H1 (cell line): ENCODE data around the gene TTLL7. TPM values are rescaled to one million over a fixed set of nuclear protein-coding genes. Genes with fewer than 3 reads are reported as not detected.

ENCODE experiments used
- CTCF ChIA-PET: fragments of 300-600 bp; sonication (Branson Sonifier 250); formaldehyde crosslinking; loops from one replicate; lab custom pipeline; 2021; ENCODE audit not compliant: partially characterized antibody; lab: Charles Lee
- POLR2A ChIA-PET: fragments of 300-600 bp; sonication (Branson Sonifier 250); formaldehyde crosslinking; loops from one replicate; lab custom pipeline; 2021; ENCODE audit warnings: inconsistent platforms; ENCODE audit not compliant: partially characterized antibody; lab: Charles Lee
- DNase-seq, 2 experiments: peaks; one replicate each; pipeline versions ENCODE4 v3.0.0 to v3.0.0-alpha.2; 2010 to 2022; ENCODE audit warnings: low spot score in 2 of 2, low read depth in 1 of 2, mixed read lengths in 1 of 2
- FAIRE-seq: peaks from 2 replicates; lab custom pipeline; 2011; peaks lifted over from hg19 to GRCh38; lab: Jason Lieb, UNC
- H2AFZ ChIP-seq: 2 replicates; pipeline ENCODE4 v1.8.1; 2012; ENCODE audit warnings: low read length, inconsistent platforms
- H2AK5ac ChIP-seq: 2 replicates; pipeline ENCODE4 v1.6.1; 2013; ENCODE audit warnings: low read depth, low read length
- H2BK120ac ChIP-seq: replicated peaks from 2 replicates; pipeline ENCODE3; 2013; ENCODE audit warnings: low read depth, low read length, inconsistent platforms
- H2BK12ac ChIP-seq: 2 replicates; pipeline ENCODE4 v1.6.1; 2013; ENCODE audit warnings: low read depth, low read length
- H2BK15ac ChIP-seq: 2 replicates; pipeline ENCODE4 v1.6.1; 2013; ENCODE audit warnings: low read length
- H2BK20ac ChIP-seq: 2 replicates; pipeline ENCODE4 v1.6.1; 2013; ENCODE audit warnings: low read length
- H2BK5ac ChIP-seq: 2 replicates; pipeline ENCODE4 v1.6.1; 2013; ENCODE audit warnings: low read depth, low read length
- H3K14ac ChIP-seq: 2 replicates; pipeline ENCODE4 v1.6.1; 2013; ENCODE audit warnings: inconsistent platforms; ENCODE audit not compliant: insufficient read length
- H3K18ac ChIP-seq: 2 replicates; pipeline ENCODE4 v1.6.1; 2013; ENCODE audit warnings: low read length; ENCODE audit errors: extremely low read depth
- H3K23ac ChIP-seq: 2 replicates; pipeline ENCODE4 v1.6.1; 2013; ENCODE audit warnings: inconsistent platforms; ENCODE audit not compliant: insufficient read length
- H3K23me2 ChIP-seq: 2 replicates; pipeline ENCODE4 v1.6.1; 2013; ENCODE audit warnings: low read depth, low read length
- H3K27ac ChIP-seq: 2 replicates; pipeline ENCODE4 v1.6.1; 2011; ENCODE audit warnings: low read depth, low read length, inconsistent platforms
- H3K27me3 ChIP-seq, 4 experiments: replicated peaks in 1 of 4; 1 replicate in 1 of 4; 2 replicates in 3 of 4; pipeline versions ENCODE4 v1.6.1 to v1.8.1; 2011 to 2013; ENCODE audit warnings: low read length in 3 of 4, mild to moderate bottlenecking in 3 of 4, inconsistent platforms in 2 of 4, mixed read lengths in 2 of 4, moderate library complexity in 1 of 4; ENCODE audit not compliant: control insufficient read depth in 3 of 4, insufficient read depth in 3 of 4; ENCODE audit errors: extremely low read depth in 1 of 4
- H3K36me3 ChIP-seq, 4 experiments: 2 replicates each; pipeline versions ENCODE4 v1.6.1 to v1.8.1; 2011 to 2013; ENCODE audit warnings: mild to moderate bottlenecking in 4 of 4, low read length in 3 of 4, moderate library complexity in 2 of 4, control low read depth in 1 of 4, inconsistent platforms in 1 of 4; ENCODE audit not compliant: insufficient read depth in 4 of 4, control insufficient read depth in 2 of 4
- H3K4ac ChIP-seq: replicated peaks from 2 replicates; pipeline ENCODE3; 2013; ENCODE audit warnings: low read length, low read depth, mixed read lengths, inconsistent platforms; ENCODE audit not compliant: insufficient read length
- H3K4me1 ChIP-seq, 4 experiments: replicated peaks in 1 of 4; 1 replicate in 1 of 4; 2 replicates in 3 of 4; pipeline versions ENCODE4 v1.6.1 to v1.8.1; 2011 to 2013; ENCODE audit warnings: low read length in 3 of 4, inconsistent platforms in 2 of 4, mixed read lengths in 1 of 4; ENCODE audit not compliant: insufficient read depth in 4 of 4, control insufficient read depth in 3 of 4
- H3K4me2 ChIP-seq, 2 experiments: 2 replicates each; pipeline versions ENCODE4 v1.6.1 to v1.8.1; 2011 to 2013; ENCODE audit warnings: low read depth in 2 of 2, low read length in 2 of 2, control low read depth in 1 of 2, inconsistent platforms in 1 of 2, mild to moderate bottlenecking in 1 of 2; ENCODE audit not compliant: insufficient read depth in 1 of 2
- H3K4me3 ChIP-seq, 4 experiments: fragments of 200-600, 300-600 bp in 1 of 4; sonication (generic), shearing (Covaris generic), sonication (Bioruptor Twin) in 1 of 4; 2 replicates each; pipeline versions ENCODE4 v1.5.1 to v1.8.1; 2011 to 2016; ENCODE audit warnings: low read length in 4 of 4, low read depth in 3 of 4, control low read depth in 2 of 4, inconsistent platforms in 2 of 4, mild to moderate bottlenecking in 2 of 4, mixed read lengths in 1 of 4, moderate library complexity in 1 of 4; ENCODE audit not compliant: insufficient read depth in 2 of 4; ENCODE audit errors: extremely low read depth in 1 of 4
- H3K56ac ChIP-seq: replicated peaks from 2 replicates; pipeline ENCODE3; 2013; ENCODE audit warnings: low read depth, mild to moderate bottlenecking, mixed read lengths, low read length, inconsistent platforms; ENCODE audit not compliant: insufficient read length
- H3K79me1 ChIP-seq: 2 replicates; pipeline ENCODE4 v1.6.1; 2013; ENCODE audit warnings: low read depth, low read length, control low read depth
- H3K79me2 ChIP-seq, 2 experiments: 2 replicates each; pipeline versions ENCODE4 v1.6.1 to v1.8.1; 2012 to 2013; ENCODE audit warnings: low read length in 2 of 2, mild to moderate bottlenecking in 2 of 2, inconsistent platforms in 1 of 2; ENCODE audit not compliant: insufficient read depth in 2 of 2, control insufficient read depth in 1 of 2
- H3K9ac ChIP-seq, 4 experiments: replicated peaks in 1 of 4; 1 replicate in 1 of 4; 2 replicates in 3 of 4; pipeline versions ENCODE4 v1.6.1 to v1.8.1; 2011 to 2013; ENCODE audit warnings: low read depth in 3 of 4, low read length in 3 of 4, control low read depth in 2 of 4, mild to moderate bottlenecking in 2 of 4, moderate library complexity in 2 of 4, inconsistent platforms in 1 of 4; ENCODE audit errors: extremely low read depth in 1 of 4
- H3K9me3 ChIP-seq, 2 experiments: 2 replicates each; pipeline versions ENCODE4 v1.6.1 to v1.8.1; 2012 to 2013; ENCODE audit warnings: mild to moderate bottlenecking in 2 of 2, moderate library complexity in 2 of 2, control low read depth in 1 of 2, inconsistent platforms in 1 of 2, low read depth in 1 of 2, low read length in 1 of 2, mixed read lengths in 1 of 2; ENCODE audit not compliant: insufficient read depth in 2 of 2
- H4K20me1 ChIP-seq, 2 experiments: replicated peaks in 1 of 2; 2 replicates each; pipeline versions ENCODE3 to v1.8.1; 2011 to 2013; ENCODE audit warnings: inconsistent platforms in 2 of 2, low read length in 2 of 2, mild to moderate bottlenecking in 1 of 2; ENCODE audit not compliant: insufficient read depth in 2 of 2, control insufficient read depth in 1 of 2
- H4K5ac ChIP-seq: 2 replicates; pipeline ENCODE4 v1.6.1; 2013; ENCODE audit warnings: low read length, low read depth, mixed read lengths, inconsistent platforms; ENCODE audit not compliant: insufficient read length
- H4K8ac ChIP-seq: 2 replicates; pipeline ENCODE4 v1.8.0; 2013; ENCODE audit warnings: mild to moderate bottlenecking, moderate library complexity, low read length, inconsistent platforms; ENCODE audit not compliant: insufficient read depth; ENCODE audit errors: extremely low read depth
- H4K91ac ChIP-seq: replicated peaks from 2 replicates; pipeline ENCODE3; 2013; ENCODE audit warnings: low read length, mixed read lengths, inconsistent platforms; ENCODE audit not compliant: insufficient read length
- BACH1 ChIP-seq: IDR thresholded peaks from 2 replicates; pipeline ENCODE4 v1.6.1; 2012; ENCODE audit warnings: low read length, improper control_type of control experiment
- CTBP2 ChIP-seq: IDR thresholded peaks from 2 replicates; pipeline ENCODE4 v1.7.0; 2011; ENCODE audit warnings: borderline replicate concordance, mild to moderate bottlenecking, moderate library complexity, mixed read lengths, low read length; ENCODE audit not compliant: insufficient read depth, insufficient read length
- SIN3A ChIP-seq, 2 experiments: IDR thresholded peaks in 1 of 2; conservative IDR thresholded peaks in 1 of 2; 2 replicates each; pipeline ENCODE4 v1.6.1; 2011 to 2012; ENCODE audit warnings: low read length in 2 of 2, improper control_type of control experiment in 1 of 2, low read depth in 1 of 2, mild to moderate bottlenecking in 1 of 2
- SP4 ChIP-seq: IDR thresholded peaks from 2 replicates; pipeline ENCODE4 v1.6.1; 2012; ENCODE audit warnings: low read length, inconsistent platforms
- TAF1 ChIP-seq: IDR thresholded peaks from 2 replicates; pipeline ENCODE4 v1.6.1; 2011; ENCODE audit warnings: mild to moderate bottlenecking, low read depth, low read length
- ZNF274 ChIP-seq: IDR thresholded peaks from 2 replicates; pipeline ENCODE4 v1.7.0; 2012; ENCODE audit warnings: low read length, borderline replicate concordance; ENCODE audit errors: extremely low read depth
- WGBS, 2 experiments: shearing (Covaris generic) in 1 of 2; methylation state at CpG; one replicate each; pipeline versions ENCODE4 v1.1.6 to v1.1.7; 2013 to 2015; ENCODE audit warnings: low lambda C conversion rate in 2 of 2, mixed read lengths in 2 of 2, inconsistent platforms in 1 of 2, low coverage in 1 of 2, missing lambda C conversion rate in 1 of 2; ENCODE audit not compliant: insufficient replicate concordance in 2 of 2, insufficient coverage in 1 of 2, insufficient read length in 1 of 2; ENCODE audit errors: extremely low coverage in 1 of 2, missing lambda C conversion rate in 1 of 2; 5-methylcytosine and 5-hydroxymethylcytosine counted together
- polyA plus RNA-seq, 7 experiments: library from polyadenylated mRNA; depleted of rRNA in 3 of 7; stranded (reverse) in 5 of 7; unstranded in 2 of 7; fragments of >200 nt in 5 of 7; fragments of 200-250 nt in 2 of 7; gene quantifications; 1 replicate in 5 of 7; 2 replicates in 1 of 7; 4 replicates in 1 of 7; pipeline versions ENCODE4 v1.2.1 to v1.2.3, GENCODE V29; 2011 to 2013; ENCODE audit warnings: missing spikeins in 2 of 7, mixed read lengths in 2 of 7
- total RNA-seq: library from RNA; stranded (reverse); fragmentation: NEBNext Ultra II Directional; extraction: Animal tissue kit (Norgen Biotek cat#: 25700); gene quantifications from 2 replicates; pipeline ENCODE4 v1.2.1, GENCODE V29; 2021
- TF ChIP-seq, protein P1 (sequence below): IDR thresholded peaks from 2 replicates; pipeline ENCODE4 v1.6.1; 2012; ENCODE audit warnings: inconsistent platforms
- TF ChIP-seq, protein P2 (sequence below): IDR thresholded peaks from 2 replicates; pipeline ENCODE4 v1.6.1; 2012; ENCODE audit warnings: low read length, inconsistent platforms
- TF ChIP-seq, protein P3 (sequence below), 3 experiments: IDR thresholded peaks; 1 replicate in 2 of 3; 2 replicates in 1 of 3; pipeline versions ENCODE4 v1.5.1 to v1.6.1; 2011; ENCODE audit warnings: low read length in 3 of 3, mild to moderate bottlenecking in 3 of 3, inconsistent platforms in 2 of 3, low read depth in 1 of 3, moderate library complexity in 1 of 3; ENCODE audit not compliant: insufficient read depth in 1 of 3; ENCODE audit errors: control extremely low read depth in 1 of 3

Gene TTLL7
- total and polyA plus RNA-seq, 2 of the 8 experiments (the other 6 are each of a cell fraction or from before 2014, with no cell fraction given) = 1.9 to 7.9 TPM

DNA sequence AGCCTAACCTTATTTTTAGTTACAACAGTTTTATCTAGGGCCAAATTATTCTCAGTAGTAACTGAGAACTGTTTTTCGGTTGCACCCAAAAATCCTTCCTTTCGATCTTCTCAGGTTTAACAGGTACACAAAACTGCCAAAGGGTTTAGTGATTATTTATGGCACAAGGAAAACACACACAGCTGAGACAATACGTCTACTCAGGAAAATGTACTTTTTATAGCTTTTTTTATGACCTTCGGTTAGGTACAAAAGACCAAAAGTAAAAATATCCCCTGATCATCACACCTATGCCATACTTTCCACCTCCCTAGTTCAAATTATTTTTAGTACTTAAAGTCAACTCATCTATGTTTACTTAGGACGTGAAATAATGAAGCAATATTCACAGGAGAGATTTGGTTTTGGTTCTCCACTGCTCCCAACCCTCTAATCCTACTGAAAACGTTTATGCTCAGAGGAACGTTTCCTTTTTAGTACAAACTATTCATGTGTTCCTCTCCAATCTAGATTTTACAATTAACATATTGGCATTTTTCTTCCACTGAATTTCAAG, 48.7 kb downstream of the TTLL7 start:
- H3K27me3 ChIP-seq = no peaks in the 10 kb centered on the region
- FAIRE-seq (no peak), DNase-seq (no peak)
- ChIA-PET POLR2A (no interaction called here), CTCF (interaction anchor here (0.7 to 1.4 kb wide), 3 partner anchors 16 to 611 kb away, joined by 3 read pairs; no protein-coding TSS in a partner anchor)
- no peak overlapping the region for H3K4me2 ChIP-seq
- no peak overlapping the region for H2BK120ac ChIP-seq
- WGBS, 2 experiments = 95% methylated on average over 7 of the region's 7 CpGs; no CpG with 5 or more reads in 1 of the 2 experiments
- no peak overlapping the region for H2AK5ac ChIP-seq
- H3K4me1 ChIP-seq = peaks cover 0 to 2% (median 0%) of the 10 kb centered on the region in 4 experiments; a peak in 2 of 7 replicates
- no peaks in the 10 kb centered on the region for H3K36me3 ChIP-seq
- no peaks in the 10 kb centered on the region for H3K79me2 ChIP-seq
- H3K4ac ChIP-seq = no peak overlapping the region
- H2BK12ac ChIP-seq = no peak overlapping the region
- H3K23me2 ChIP-seq = no peaks in the 10 kb centered on the region
- no peak overlapping the region for H3K18ac ChIP-seq
- H3K23ac ChIP-seq = no peak overlapping the region
- no peak overlapping the region for H4K5ac ChIP-seq
- H2BK5ac ChIP-seq = no peak overlapping the region
- no peaks in the 10 kb centered on the region for H4K20me1 ChIP-seq
- no peak overlapping the region for H3K9ac ChIP-seq
- no peak overlapping the region for H2AFZ ChIP-seq
- H2BK20ac ChIP-seq = no peak overlapping the region
- H4K8ac ChIP-seq = no peak overlapping the region
- H3K14ac ChIP-seq = no peak overlapping the region
- H3K4me3 ChIP-seq = no peak overlapping the region
- no peak overlapping the region for H3K27ac ChIP-seq
- no peak overlapping the region for H2BK15ac ChIP-seq
- H3K56ac ChIP-seq = no peak overlapping the region
- no peaks in the 10 kb centered on the region for H3K79me1 ChIP-seq
- H4K91ac ChIP-seq = no peak overlapping the region
- H3K9me3 ChIP-seq = no peaks in the 10 kb centered on the region
- no peak for TF ChIP-seq CTBP2
- no peak for TF ChIP-seq TAF1
- TF ChIP-seq, protein P1, sequence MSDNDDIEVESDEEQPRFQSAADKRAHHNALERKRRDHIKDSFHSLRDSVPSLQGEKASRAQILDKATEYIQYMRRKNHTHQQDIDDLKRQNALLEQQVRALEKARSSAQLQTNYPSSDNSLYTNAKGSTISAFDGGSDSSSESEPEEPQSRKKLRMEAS = no peak
- TF ChIP-seq, protein P2, sequence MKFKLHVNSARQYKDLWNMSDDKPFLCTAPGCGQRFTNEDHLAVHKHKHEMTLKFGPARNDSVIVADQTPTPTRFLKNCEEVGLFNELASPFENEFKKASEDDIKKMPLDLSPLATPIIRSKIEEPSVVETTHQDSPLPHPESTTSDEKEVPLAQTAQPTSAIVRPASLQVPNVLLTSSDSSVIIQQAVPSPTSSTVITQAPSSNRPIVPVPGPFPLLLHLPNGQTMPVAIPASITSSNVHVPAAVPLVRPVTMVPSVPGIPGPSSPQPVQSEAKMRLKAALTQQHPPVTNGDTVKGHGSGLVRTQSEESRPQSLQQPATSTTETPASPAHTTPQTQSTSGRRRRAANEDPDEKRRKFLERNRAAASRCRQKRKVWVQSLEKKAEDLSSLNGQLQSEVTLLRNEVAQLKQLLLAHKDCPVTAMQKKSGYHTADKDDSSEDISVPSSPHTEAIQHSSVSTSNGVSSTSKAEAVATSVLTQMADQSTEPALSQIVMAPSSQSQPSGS = no peak
- TF ChIP-seq, protein P3, sequence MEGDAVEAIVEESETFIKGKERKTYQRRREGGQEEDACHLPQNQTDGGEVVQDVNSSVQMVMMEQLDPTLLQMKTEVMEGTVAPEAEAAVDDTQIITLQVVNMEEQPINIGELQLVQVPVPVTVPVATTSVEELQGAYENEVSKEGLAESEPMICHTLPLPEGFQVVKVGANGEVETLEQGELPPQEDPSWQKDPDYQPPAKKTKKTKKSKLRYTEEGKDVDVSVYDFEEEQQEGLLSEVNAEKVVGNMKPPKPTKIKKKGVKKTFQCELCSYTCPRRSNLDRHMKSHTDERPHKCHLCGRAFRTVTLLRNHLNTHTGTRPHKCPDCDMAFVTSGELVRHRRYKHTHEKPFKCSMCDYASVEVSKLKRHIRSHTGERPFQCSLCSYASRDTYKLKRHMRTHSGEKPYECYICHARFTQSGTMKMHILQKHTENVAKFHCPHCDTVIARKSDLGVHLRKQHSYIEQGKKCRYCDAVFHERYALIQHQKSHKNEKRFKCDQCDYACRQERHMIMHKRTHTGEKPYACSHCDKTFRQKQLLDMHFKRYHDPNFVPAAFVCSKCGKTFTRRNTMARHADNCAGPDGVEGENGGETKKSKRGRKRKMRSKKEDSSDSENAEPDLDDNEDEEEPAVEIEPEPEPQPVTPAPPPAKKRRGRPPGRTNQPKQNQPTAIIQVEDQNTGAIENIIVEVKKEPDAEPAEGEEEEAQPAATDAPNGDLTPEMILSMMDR (IDR thresholded peaks at IDR 0.05; ENCODE audit: control extremely low read depth in 1 of 3, insufficient read depth in 1 of 3, low read depth in 1 of 3, low read length in 3 of 3) = no peak
- no peak for TF ChIP-seq SP4
- TF ChIP-seq BACH1 = no peak
- no peak for TF ChIP-seq SIN3A (conservative IDR thresholded peaks at IDR 0.05 in 1 of 2, IDR thresholded peaks at IDR 0.05 in 1 of 2; ENCODE audit: low read depth in 1 of 2, low read length in 2 of 2)
- no peak for TF ChIP-seq ZNF274
